Measurements from ENCODE around the gene IQGAP1. TPM values are rescaled to one million over a fixed set of nuclear protein-coding genes. Genes with fewer than 3 reads are reported as not detected.

The IQGAP1 gene
- polyA plus RNA-seq, 4 donors: 54.3 to 91.2 (median 69.8) TPM

- Histone ChIP-seq H3K36me3 (ENCODE audit: control insufficient read depth in 3 of 3, insufficient read depth in 2 of 3, low read depth in 1 of 3, low read length in 3 of 3) (peaks cover 4 to 20% (median 10%) of the 10 kb centered on the region in 3 donors), H3K4me1 (ENCODE audit: control insufficient read depth in 3 of 3, insufficient read depth in 2 of 3, low read depth in 1 of 3, low read length in 2 of 3) (peaks cover 4 to 12% (median 5%) of the 10 kb centered on the region in 3 donors), H3K9me3 (ENCODE audit: control insufficient read depth in 2 of 2, insufficient read depth in 1 of 2, low read depth in 1 of 2, low read length in 1 of 2) (no peaks in the 10 kb centered on the region), H3K27ac (ENCODE audit: low read depth in 1 of 3, low read length in 2 of 3) (no peak overlapping the region), H3K4me3 (ENCODE audit: low read depth in 1 of 3, low read length in 3 of 3) (no peak overlapping the region), H3K27me3 (ENCODE audit: control insufficient read depth in 3 of 3, insufficient read depth in 3 of 3, low read length in 3 of 3) (no peaks in the 10 kb centered on the region)
- no peak for FAIRE-seq
- peak in 1 of 2 donors; percentile 20 for DNase-seq
- WGBS, 3 donors: 9 to 50% (median 30%) methylated on average over 2 of the region's 2 CpGs
These were observed 51.9 kb downstream of the IQGAP1 start for GRCh38 chr15:90439946-90440345.

GRCh38 chr15:90441027-90441426, 53.0 kb downstream of the IQGAP1 start:
- peaks cover 4 to 11% (median 5%) of the 10 kb centered on the region in 3 donors for H3K4me1 ChIP-seq (ENCODE audit: control insufficient read depth in 3 of 3, insufficient read depth in 2 of 3, low read depth in 1 of 3, low read length in 2 of 3)
- FAIRE-seq: no peak
- H3K27ac ChIP-seq (ENCODE audit: low read depth in 1 of 3, low read length in 2 of 3): no peak overlapping the region
- no peaks in the 10 kb centered on the region for H3K9me3 ChIP-seq (ENCODE audit: control insufficient read depth in 2 of 2, insufficient read depth in 1 of 2, low read depth in 1 of 2, low read length in 1 of 2)
- WGBS, 3 donors: 17 to 69% (median 41%) methylated on average over 3 of the region's 3 CpGs
- peak; percentile 48 to 55 for DNase-seq
- peaks cover 4 to 22% (median 8%) of the 10 kb centered on the region in 3 donors for H3K36me3 ChIP-seq (ENCODE audit: control insufficient read depth in 3 of 3, insufficient read depth in 2 of 3, low read depth in 1 of 3, low read length in 3 of 3)
- no peaks in the 10 kb centered on the region for H3K27me3 ChIP-seq (ENCODE audit: control insufficient read depth in 3 of 3, insufficient read depth in 3 of 3, low read length in 3 of 3)
- H3K4me3 ChIP-seq (ENCODE audit: low read depth in 1 of 3, low read length in 3 of 3): no peak overlapping the region

- Histone ChIP-seq H3K9me3 (ENCODE audit: control insufficient read depth in 2 of 2, insufficient read depth in 1 of 2, low read depth in 1 of 2, low read length in 1 of 2) (no peaks in the 10 kb centered on the region), H3K4me1 (ENCODE audit: control insufficient read depth in 3 of 3, insufficient read depth in 2 of 3, low read depth in 1 of 3, low read length in 2 of 3) (peaks cover 0 to 2% (median 2%) of the 10 kb centered on the region in 3 donors), H3K36me3 (ENCODE audit: control insufficient read depth in 3 of 3, insufficient read depth in 2 of 3, low read depth in 1 of 3, low read length in 3 of 3) (peaks cover 4 to 22% (median 8%) of the 10 kb centered on the region in 3 donors), H3K27ac (ENCODE audit: low read depth in 1 of 3, low read length in 2 of 3) (no peak overlapping the region), H3K4me3 (ENCODE audit: low read depth in 1 of 3, low read length in 3 of 3) (no peak overlapping the region), H3K27me3 (ENCODE audit: control insufficient read depth in 3 of 3, insufficient read depth in 3 of 3, low read length in 3 of 3) (no peaks in the 10 kb centered on the region)
- FAIRE-seq: no peak
- DNase-seq: no peak
- 91 to 98% (median 97%) methylated on average over 5 of the region's 5 CpGs for WGBS, 3 donors
These were observed 54.4 kb downstream of the IQGAP1 start for GRCh38 chr15:90442423-90442822.

- Histone ChIP-seq H3K4me1 (ENCODE audit: control insufficient read depth in 3 of 3, insufficient read depth in 2 of 3, low read depth in 1 of 3, low read length in 2 of 3) (no peaks in the 10 kb centered on the region), H3K27me3 (ENCODE audit: control insufficient read depth in 3 of 3, insufficient read depth in 3 of 3, low read length in 3 of 3) (no peaks in the 10 kb centered on the region), H3K27ac (ENCODE audit: low read depth in 1 of 3, low read length in 2 of 3) (no peak overlapping the region), H3K36me3 (ENCODE audit: control insufficient read depth in 3 of 3, insufficient read depth in 2 of 3, low read depth in 1 of 3, low read length in 3 of 3) (peaks cover 18 to 30% (median 28%) of the 10 kb centered on the region in 3 donors), H3K9me3 (ENCODE audit: control insufficient read depth in 2 of 2, insufficient read depth in 1 of 2, low read depth in 1 of 2, low read length in 1 of 2) (no peaks in the 10 kb centered on the region), H3K4me3 (ENCODE audit: low read depth in 1 of 3, low read length in 3 of 3) (no peak overlapping the region)
- DNase-seq (no peak), FAIRE-seq (no peak)
- WGBS, 3 donors: 87 to 95% (median 94%) methylated on average over 4 of the region's 4 CpGs
These were observed 61.2 kb downstream of the IQGAP1 start for GRCh38 chr15:90449206-90449735.

- WGBS, 3 donors: 86 to 98% (median 91%) methylated on average over 5 of the region's 5 CpGs
- FAIRE-seq: no peak
- peaks cover 22 to 40% (median 31%) of the 10 kb centered on the region in 3 donors for H3K36me3 ChIP-seq (ENCODE audit: control insufficient read depth in 3 of 3, insufficient read depth in 2 of 3, low read depth in 1 of 3, low read length in 3 of 3)
These were observed 63.2 kb downstream of the IQGAP1 start for GRCh38 chr15:90451053-90451850.

GRCh38 chr15:90456236-90456635, 68.2 kb downstream of the IQGAP1 start:
- DNase-seq (no peak), FAIRE-seq (no peak)
- Histone ChIP-seq H3K4me1 (ENCODE audit: control insufficient read depth in 3 of 3, insufficient read depth in 2 of 3, low read depth in 1 of 3, low read length in 2 of 3) (peaks cover 0 to 2% (median 0%) of the 10 kb centered on the region in 3 donors), H3K27ac (ENCODE audit: low read depth in 1 of 3, low read length in 2 of 3) (no peak overlapping the region), H3K4me3 (ENCODE audit: low read depth in 1 of 3, low read length in 3 of 3) (no peak overlapping the region), H3K36me3 (ENCODE audit: control insufficient read depth in 3 of 3, insufficient read depth in 2 of 3, low read depth in 1 of 3, low read length in 3 of 3) (peaks cover 27 to 43% (median 28%) of the 10 kb centered on the region in 3 donors), H3K9me3 (ENCODE audit: control insufficient read depth in 2 of 2, insufficient read depth in 1 of 2, low read depth in 1 of 2, low read length in 1 of 2) (no peaks in the 10 kb centered on the region), H3K27me3 (ENCODE audit: control insufficient read depth in 3 of 3, insufficient read depth in 3 of 3, low read length in 3 of 3) (no peaks in the 10 kb centered on the region)
- 97 to 99% (median 98%) methylated on average over 5 of the region's 5 CpGs for WGBS, 3 donors

More at GRCh38 chr15:90451053-90451850, 63.2 kb downstream of the IQGAP1 start:
- Histone ChIP-seq H3K4me3 (ENCODE audit: low read depth in 1 of 3, low read length in 3 of 3) (no peak overlapping the region), H3K27me3 (ENCODE audit: control insufficient read depth in 3 of 3, insufficient read depth in 3 of 3, low read length in 3 of 3) (no peaks in the 10 kb centered on the region), H3K4me1 (ENCODE audit: control insufficient read depth in 3 of 3, insufficient read depth in 2 of 3, low read depth in 1 of 3, low read length in 2 of 3) (no peaks in the 10 kb centered on the region), H3K9me3 (ENCODE audit: control insufficient read depth in 2 of 2, insufficient read depth in 1 of 2, low read depth in 1 of 2, low read length in 1 of 2) (no peaks in the 10 kb centered on the region), H3K27ac (ENCODE audit: low read depth in 1 of 3, low read length in 2 of 3) (no peak overlapping the region)
- no peak for DNase-seq

- peaks cover 0 to 5% (median 0%) of the 10 kb centered on the region in 3 donors for H3K4me1 ChIP-seq (ENCODE audit: control insufficient read depth in 3 of 3, insufficient read depth in 2 of 3, low read depth in 1 of 3, low read length in 2 of 3)
- 77 to 84% (median 84%) methylated on average over 4 of the region's 4 CpGs for WGBS, 3 donors
- H3K9me3 ChIP-seq (ENCODE audit: control insufficient read depth in 2 of 2, insufficient read depth in 1 of 2, low read depth in 1 of 2, low read length in 1 of 2): no peaks in the 10 kb centered on the region
- no peaks in the 10 kb centered on the region for H3K27me3 ChIP-seq (ENCODE audit: control insufficient read depth in 3 of 3, insufficient read depth in 3 of 3, low read length in 3 of 3)
- FAIRE-seq (no peak), DNase-seq (no peak)
- no peak overlapping the region for H3K27ac ChIP-seq (ENCODE audit: low read depth in 1 of 3, low read length in 2 of 3)
- H3K36me3 ChIP-seq (ENCODE audit: control insufficient read depth in 3 of 3, insufficient read depth in 2 of 3, low read depth in 1 of 3, low read length in 3 of 3): peaks cover 19 to 36% (median 20%) of the 10 kb centered on the region in 3 donors
- H3K4me3 ChIP-seq (ENCODE audit: low read depth in 1 of 3, low read length in 3 of 3): no peak overlapping the region
These were observed 70.0 kb downstream of the IQGAP1 start for GRCh38 chr15:90458061-90458460.

- peaks cover 13 to 32% (median 20%) of the 10 kb centered on the region in 3 donors for H3K36me3 ChIP-seq (ENCODE audit: control insufficient read depth in 3 of 3, insufficient read depth in 2 of 3, low read depth in 1 of 3, low read length in 3 of 3)
These were observed 71.3 kb downstream of the IQGAP1 start for GRCh38 chr15:90459368-90459767.

More at GRCh38 chr15:90459368-90459767, 71.3 kb downstream of the IQGAP1 start:
- WGBS, 3 donors: 67 to 84% (median 84%) methylated on average over 4 of the region's 4 CpGs
- H3K4me1 ChIP-seq (ENCODE audit: control insufficient read depth in 3 of 3, insufficient read depth in 2 of 3, low read depth in 1 of 3, low read length in 2 of 3): peaks cover 0 to 6% (median 0%) of the 10 kb centered on the region in 3 donors
- FAIRE-seq (no peak), DNase-seq (no peak)
- no peak overlapping the region for H3K4me3 ChIP-seq (ENCODE audit: low read depth in 1 of 3, low read length in 3 of 3)
- H3K27ac ChIP-seq (ENCODE audit: low read depth in 1 of 3, low read length in 2 of 3): no peak overlapping the region
- H3K27me3 ChIP-seq (ENCODE audit: control insufficient read depth in 3 of 3, insufficient read depth in 3 of 3, low read length in 3 of 3): no peaks in the 10 kb centered on the region
- H3K9me3 ChIP-seq (ENCODE audit: control insufficient read depth in 2 of 2, insufficient read depth in 1 of 2, low read depth in 1 of 2, low read length in 1 of 2): no peaks in the 10 kb centered on the region
